Skeletal muscle cell (primary cell): ENCODE data around the gene TC2N.
"Not testable (repeated sequence)": the region's sequence is repeated elsewhere in the genome, so short reads cannot be mapped to it uniquely, and the experiment has no call there.

ENCODE experiments used
- DNase-seq: peaks from one replicate; pipeline ENCODE4 v3.0.0-alpha.2; 2010; ENCODE audit warnings: low read depth
- H3K4me3 ChIP-seq: 2 replicates; pipeline ENCODE4 v1.5.1; 2011; ENCODE audit warnings: low read depth, mild to moderate bottlenecking, control low read depth, low read length, moderate library complexity

The TC2N gene

GRCh38 chr14:91786188-91786587 is 81.1 kb downstream of the TC2N start:
- no peak for DNase-seq
- no peak overlapping the region for H3K4me3 ChIP-seq

- no peak for DNase-seq
- no peak overlapping the region for H3K4me3 ChIP-seq
Measured at GRCh38 chr14:91780452-91780851, 86.9 kb downstream of the TC2N start.

- DNase-seq: no peak
- H3K4me3 ChIP-seq: no peak overlapping the region
Measured at GRCh38 chr14:91778217-91778616, 89.1 kb downstream of the TC2N start.

- DNase-seq: no peak
- no peak overlapping the region for H3K4me3 ChIP-seq
Measured at GRCh38 chr14:91774140-91775096, 92.9 kb downstream of the TC2N start.

GRCh38 chr14:91770185-91770584 is 97.2 kb downstream of the TC2N start:
- no peak for DNase-seq
- H3K4me3 ChIP-seq: no peak overlapping the region

- no peak for DNase-seq
- no peak overlapping the region for H3K4me3 ChIP-seq
Measured at GRCh38 chr14:91755570-91756295, 111.6 kb downstream of the TC2N start.

GRCh38 chr14:91754819-91755218 is 112.5 kb downstream of the TC2N start:
- H3K4me3 ChIP-seq: no peak overlapping the region
- DNase-seq: no peak

- no peak overlapping the region for H3K4me3 ChIP-seq
- DNase-seq: no peak
Measured at GRCh38 chr14:91754185-91754584, 113.2 kb downstream of the TC2N start.

GRCh38 chr14:91753501-91754128 is 113.7 kb downstream of the TC2N start:
- H3K4me3 ChIP-seq: no peak overlapping the region
- DNase-seq: no peak

GRCh38 chr14:91752961-91753360 is 114.4 kb downstream of the TC2N start:
- H3K4me3 ChIP-seq: no peak overlapping the region
- DNase-seq: no peak

- DNase-seq: no peak
Measured at GRCh38 chr14:91751719-91752118, 115.6 kb downstream of the TC2N start.

GRCh38 chr14:91750634-91751198 is 116.6 kb downstream of the TC2N start:
- no peak for DNase-seq
- H3K4me3 ChIP-seq: no peak overlapping the region

More at GRCh38 chr14:91751719-91752118, 115.6 kb downstream of the TC2N start:
- no peak overlapping the region for H3K4me3 ChIP-seq

GRCh38 chr14:91749868-91750267 is 117.5 kb downstream of the TC2N start:
- no peak for DNase-seq
- H3K4me3 ChIP-seq: no peak overlapping the region

GRCh38 chr14:91748049-91748448 is 119.3 kb downstream of the TC2N start:
- no peak overlapping the region for H3K4me3 ChIP-seq
- no peak for DNase-seq

- DNase-seq: no peak
- no peak overlapping the region for H3K4me3 ChIP-seq
Measured at GRCh38 chr14:91745344-91745743, 122.0 kb downstream of the TC2N start.

- no peak overlapping the region for H3K4me3 ChIP-seq
- DNase-seq: no peak
Measured at GRCh38 chr14:91744068-91744480, 123.3 kb downstream of the TC2N start.

- no peak overlapping the region for H3K4me3 ChIP-seq
- DNase-seq: no peak
Measured at GRCh38 chr14:91743305-91743653, 124.1 kb downstream of the TC2N start.

- no peak for DNase-seq
- H3K4me3 ChIP-seq: no peak overlapping the region
Measured at GRCh38 chr14:91742621-91743304, 124.6 kb downstream of the TC2N start.

GRCh38 chr14:91739867-91740266 is 127.5 kb downstream of the TC2N start:
- H3K4me3 ChIP-seq, DNase-seq: not testable (repeated sequence)
